ENCODE measurements around the gene PRDM16. TPM values are rescaled to one million over a fixed set of nuclear protein-coding genes. Genes with fewer than 3 reads are reported as not detected.

PRDM16 gene
- total and polyA plus RNA-seq, 2 of the 13 experiments (the other 11 are each of a cell fraction or from before 2014, with no cell fraction given) = 0.15 to 0.81 TPM

DNA sequence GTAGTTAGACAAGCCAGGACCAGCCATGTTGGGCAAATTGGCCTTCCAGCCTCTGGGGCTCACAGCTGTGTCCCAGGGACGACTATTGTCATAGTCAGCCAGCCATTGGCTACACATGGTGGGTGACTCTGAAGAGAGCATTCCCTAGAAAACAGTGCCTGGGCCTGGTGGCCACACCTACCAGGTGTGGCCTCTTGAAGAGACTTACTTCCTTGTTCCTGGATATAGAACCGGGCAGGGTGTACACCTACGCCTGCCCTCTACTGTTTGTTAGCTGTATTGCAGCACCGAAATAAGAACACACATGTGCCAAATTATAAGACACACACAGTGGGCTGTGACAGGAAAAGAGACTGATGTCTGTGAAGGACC, 250.9 kb downstream of the PRDM16 start (continued):
- TF ChIP-seq ZNF577 (CRISPR knock-in tag; IDR thresholded peaks at IDR 0.05; ENCODE audit: borderline replicate concordance, low read depth) = no peak
- no peak for TF ChIP-seq ZFP90 (CRISPR knock-in tag; IDR thresholded peaks at IDR 0.05; ENCODE audit: borderline replicate concordance)
- TF ChIP-seq, protein P1, sequence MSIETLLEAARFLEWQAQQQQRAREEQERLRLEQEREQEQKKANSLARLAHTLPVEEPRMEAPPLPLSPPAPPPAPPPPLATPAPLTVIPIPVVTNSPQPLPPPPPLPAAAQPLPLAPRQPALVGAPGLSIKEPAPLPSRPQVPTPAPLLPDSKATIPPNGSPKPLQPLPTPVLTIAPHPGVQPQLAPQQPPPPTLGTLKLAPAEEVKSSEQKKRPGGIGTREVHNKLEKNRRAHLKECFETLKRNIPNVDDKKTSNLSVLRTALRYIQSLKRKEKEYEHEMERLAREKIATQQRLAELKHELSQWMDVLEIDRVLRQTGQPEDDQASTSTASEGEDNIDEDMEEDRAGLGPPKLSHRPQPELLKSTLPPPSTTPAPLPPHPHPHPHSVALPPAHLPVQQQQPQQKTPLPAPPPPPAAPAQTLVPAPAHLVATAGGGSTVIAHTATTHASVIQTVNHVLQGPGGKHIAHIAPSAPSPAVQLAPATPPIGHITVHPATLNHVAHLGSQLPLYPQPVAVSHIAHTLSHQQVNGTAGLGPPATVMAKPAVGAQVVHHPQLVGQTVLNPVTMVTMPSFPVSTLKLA (IDR thresholded peaks at IDR 0.05) = peak; percentile 39; the same call in 1 of the 2 replicates
- no peak for TF ChIP-seq TMF1 (CRISPR knock-in tag; IDR thresholded peaks at IDR 0.05; ENCODE audit: low read depth)
- no peak for TF ChIP-seq ATRX (CRISPR knock-in tag; IDR thresholded peaks at IDR 0.05; ENCODE audit: borderline replicate concordance)
- TF ChIP-seq CEBPG (CRISPR knock-in tag; IDR thresholded peaks at IDR 0.05) = peak; percentile 47; the same call in 1 of the 2 replicates
- no peak for TF ChIP-seq ZNF614 (CRISPR knock-in tag; IDR thresholded peaks at IDR 0.05; ENCODE audit: borderline replicate concordance)
- peak; percentile 74 for TF ChIP-seq RAD21 (CRISPR knock-in tag; IDR thresholded peaks at IDR 0.05)
- TF ChIP-seq, protein P2, sequence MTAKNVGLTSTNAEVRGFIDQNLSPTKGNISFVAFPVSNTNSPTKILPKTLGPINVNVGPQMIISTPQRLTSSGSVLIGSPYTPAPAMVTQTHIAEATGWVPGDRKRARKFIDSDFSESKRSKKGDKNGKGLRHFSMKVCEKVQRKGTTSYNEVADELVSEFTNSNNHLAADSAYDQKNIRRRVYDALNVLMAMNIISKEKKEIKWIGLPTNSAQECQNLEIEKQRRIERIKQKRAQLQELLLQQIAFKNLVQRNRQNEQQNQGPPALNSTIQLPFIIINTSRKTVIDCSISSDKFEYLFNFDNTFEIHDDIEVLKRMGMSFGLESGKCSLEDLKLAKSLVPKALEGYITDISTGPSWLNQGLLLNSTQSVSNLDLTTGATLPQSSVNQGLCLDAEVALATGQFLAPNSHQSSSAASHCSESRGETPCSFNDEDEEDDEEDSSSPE (CRISPR knock-in tag; IDR thresholded peaks at IDR 0.05) = no peak
- peak; percentile 84 for TF ChIP-seq ELF1 (CRISPR knock-in tag; IDR thresholded peaks at IDR 0.05)
- peak; percentile 48; the same call in 1 of the 2 replicates for TF ChIP-seq FIP1L1 (IDR thresholded peaks at IDR 0.05; ENCODE audit: borderline replicate concordance, insufficient read depth, low read depth, low read length)
- peak; percentile 14; the same call in 1 of the 2 replicates for TF ChIP-seq FOXK1 (CRISPR knock-in tag; IDR thresholded peaks at IDR 0.05; ENCODE audit: borderline replicate concordance, low read depth)
- TF ChIP-seq, protein P3, sequence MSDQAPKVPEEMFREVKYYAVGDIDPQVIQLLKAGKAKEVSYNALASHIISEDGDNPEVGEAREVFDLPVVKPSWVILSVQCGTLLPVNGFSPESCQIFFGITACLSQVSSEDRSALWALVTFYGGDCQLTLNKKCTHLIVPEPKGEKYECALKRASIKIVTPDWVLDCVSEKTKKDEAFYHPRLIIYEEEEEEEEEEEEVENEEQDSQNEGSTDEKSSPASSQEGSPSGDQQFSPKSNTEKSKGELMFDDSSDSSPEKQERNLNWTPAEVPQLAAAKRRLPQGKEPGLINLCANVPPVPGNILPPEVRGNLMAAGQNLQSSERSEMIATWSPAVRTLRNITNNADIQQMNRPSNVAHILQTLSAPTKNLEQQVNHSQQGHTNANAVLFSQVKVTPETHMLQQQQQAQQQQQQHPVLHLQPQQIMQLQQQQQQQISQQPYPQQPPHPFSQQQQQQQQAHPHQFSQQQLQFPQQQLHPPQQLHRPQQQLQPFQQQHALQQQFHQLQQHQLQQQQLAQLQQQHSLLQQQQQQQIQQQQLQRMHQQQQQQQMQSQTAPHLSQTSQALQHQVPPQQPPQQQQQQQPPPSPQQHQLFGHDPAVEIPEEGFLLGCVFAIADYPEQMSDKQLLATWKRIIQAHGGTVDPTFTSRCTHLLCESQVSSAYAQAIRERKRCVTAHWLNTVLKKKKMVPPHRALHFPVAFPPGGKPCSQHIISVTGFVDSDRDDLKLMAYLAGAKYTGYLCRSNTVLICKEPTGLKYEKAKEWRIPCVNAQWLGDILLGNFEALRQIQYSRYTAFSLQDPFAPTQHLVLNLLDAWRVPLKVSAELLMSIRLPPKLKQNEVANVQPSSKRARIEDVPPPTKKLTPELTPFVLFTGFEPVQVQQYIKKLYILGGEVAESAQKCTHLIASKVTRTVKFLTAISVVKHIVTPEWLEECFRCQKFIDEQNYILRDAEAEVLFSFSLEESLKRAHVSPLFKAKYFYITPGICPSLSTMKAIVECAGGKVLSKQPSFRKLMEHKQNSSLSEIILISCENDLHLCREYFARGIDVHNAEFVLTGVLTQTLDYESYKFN (CRISPR knock-in tag; conservative IDR thresholded peaks at IDR 0.05) = no peak
- TF ChIP-seq ZNF572 (CRISPR knock-in tag; IDR thresholded peaks at IDR 0.05) = peak; percentile 99
- no peak for TF ChIP-seq RARG (CRISPR knock-in tag; IDR thresholded peaks at IDR 0.05; ENCODE audit: low read depth)
- peak; percentile 85; the same call in 1 of the 2 replicates for TF ChIP-seq ELF4 (CRISPR knock-in tag; IDR thresholded peaks at IDR 0.05; ENCODE audit: borderline replicate concordance)
- TF ChIP-seq ZNF12 (CRISPR knock-in tag; IDR thresholded peaks at IDR 0.05) = peak; percentile 55; the same call in 1 of the 2 replicates
- TF ChIP-seq, protein P4, sequence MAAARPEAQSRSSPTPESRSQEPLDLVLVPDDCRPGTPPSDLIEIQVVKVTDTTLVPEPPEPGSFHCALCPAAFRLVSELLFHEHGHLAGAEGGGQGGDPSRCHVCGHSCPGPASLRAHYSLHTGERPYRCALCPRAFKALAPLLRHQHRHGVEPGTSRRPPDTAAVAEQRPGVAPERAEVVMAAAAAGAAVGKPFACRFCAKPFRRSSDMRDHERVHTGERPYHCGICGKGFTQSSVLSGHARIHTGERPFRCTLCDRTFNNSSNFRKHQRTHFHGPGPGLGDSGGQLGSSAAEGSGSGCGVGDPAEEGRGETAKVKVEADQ (CRISPR knock-in tag; IDR thresholded peaks at IDR 0.05; ENCODE audit: borderline replicate concordance) = no peak
- TF ChIP-seq, protein P5, sequence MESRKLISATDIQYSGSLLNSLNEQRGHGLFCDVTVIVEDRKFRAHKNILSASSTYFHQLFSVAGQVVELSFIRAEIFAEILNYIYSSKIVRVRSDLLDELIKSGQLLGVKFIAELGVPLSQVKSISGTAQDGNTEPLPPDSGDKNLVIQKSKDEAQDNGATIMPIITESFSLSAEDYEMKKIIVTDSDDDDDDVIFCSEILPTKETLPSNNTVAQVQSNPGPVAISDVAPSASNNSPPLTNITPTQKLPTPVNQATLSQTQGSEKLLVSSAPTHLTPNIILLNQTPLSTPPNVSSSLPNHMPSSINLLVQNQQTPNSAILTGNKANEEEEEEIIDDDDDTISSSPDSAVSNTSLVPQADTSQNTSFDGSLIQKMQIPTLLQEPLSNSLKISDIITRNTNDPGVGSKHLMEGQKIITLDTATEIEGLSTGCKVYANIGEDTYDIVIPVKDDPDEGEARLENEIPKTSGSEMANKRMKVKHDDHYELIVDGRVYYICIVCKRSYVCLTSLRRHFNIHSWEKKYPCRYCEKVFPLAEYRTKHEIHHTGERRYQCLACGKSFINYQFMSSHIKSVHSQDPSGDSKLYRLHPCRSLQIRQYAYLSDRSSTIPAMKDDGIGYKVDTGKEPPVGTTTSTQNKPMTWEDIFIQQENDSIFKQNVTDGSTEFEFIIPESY (CRISPR knock-in tag; IDR thresholded peaks at IDR 0.05) = peak; percentile 45; the same call in 1 of the 2 replicates
- TF ChIP-seq GATAD1 (CRISPR knock-in tag; IDR thresholded peaks at IDR 0.05) = no peak
- TF ChIP-seq EHMT2 (IDR thresholded peaks at IDR 0.05; ENCODE audit: borderline replicate concordance, low read depth, low read length) = no peak
- TF ChIP-seq MYC (CRISPR knock-in tag; IDR thresholded peaks at IDR 0.05; ENCODE audit: borderline replicate concordance) = no peak
